Activated CD4-positive, alpha-beta T cell treated with anti-CD3 and anti-CD28 coated beads, Interleukin-2, amount 50 U/mL, for 4 hours (primary cell): ENCODE measurements around the gene CSNK1D.
"Not testable (repeated sequence)": the region's sequence is repeated elsewhere in the genome, so short reads cannot be mapped to it uniquely, and the experiment has no call there.

Source experiments
- DNase-seq, 2 experiments: peaks; one replicate each; pipeline ENCODE4 v3.0.0-alpha.2; 2020

CSNK1D gene

GRCh38 chr17:82212331-82213250 is 60.9 kb downstream of the CSNK1D start, which contains the start of gene CCDC57:
Gene CCDC57 (minus strand): TSS chr17:82212842. CDS start chr17:82201944, 10,898 bp downstream.
- DNase-seq, result peak; percentile 42 to 43

GRCh38 chr17:82210655-82211054 is 62.8 kb downstream of the CSNK1D start:
- DNase-seq, result not testable (repeated sequence)

- DNase-seq, result peak; percentile 65 to 68
Observed at GRCh38 chr17:82205720-82206508, 67.6 kb downstream of the CSNK1D start.

- no peak for DNase-seq
Observed at GRCh38 chr17:82204831-82205719, 68.4 kb downstream of the CSNK1D start.

- DNase-seq, result no peak
Observed at GRCh38 chr17:82203920-82204319, 69.6 kb downstream of the CSNK1D start.

- no peak for DNase-seq
Observed at GRCh38 chr17:82202981-82203380, 70.5 kb downstream of the CSNK1D start.

- no peak for DNase-seq
Observed at GRCh38 chr17:82201498-82201910, 72.0 kb downstream of the CSNK1D start.

- peak; percentile 32 to 33 for DNase-seq
Observed at GRCh38 chr17:82200743-82201497, 72.6 kb downstream of the CSNK1D start.

GRCh38 chr17:82200135-82200534 is 73.4 kb downstream of the CSNK1D start:
- DNase-seq, result no peak

- no peak for DNase-seq
Observed at GRCh38 chr17:82199496-82199895, 74.0 kb downstream of the CSNK1D start.

GRCh38 chr17:82198092-82198491 is 75.4 kb downstream of the CSNK1D start:
- DNase-seq, result no peak

- DNase-seq, result no peak
Observed at GRCh38 chr17:82195675-82196672, 77.5 kb downstream of the CSNK1D start.

GRCh38 chr17:82194765-82195164 is 78.7 kb downstream of the CSNK1D start:
- DNase-seq, result no peak

- DNase-seq, result no peak
Observed at GRCh38 chr17:82193520-82194220, 79.8 kb downstream of the CSNK1D start.

- DNase-seq, result not testable (repeated sequence)
Observed at GRCh38 chr17:82193050-82193449, 80.5 kb downstream of the CSNK1D start.
